HEK293T (cell line): ENCODE measurements around the gene ATP5IF1.

ENCODE experiments used
- CTBP1 ChIP-seq: fragments of 450-650 bp; IDR thresholded peaks from 2 replicates; pipeline ENCODE4 v1.6.1; 2016; ENCODE audit warnings: borderline replicate concordance
- FOXK2 ChIP-seq: fragments of 450-650 bp; IDR thresholded peaks from 2 replicates; pipeline ENCODE4 v1.6.1; 2016; ENCODE audit warnings: mild to moderate bottlenecking
- FOXM1 ChIP-seq: fragments of 450-650 bp; IDR thresholded peaks from 2 replicates; pipeline ENCODE4 v1.6.1; 2017; ENCODE audit warnings: mild to moderate bottlenecking, borderline replicate concordance
- L3MBTL2 ChIP-seq: fragments of 450-650 bp; conservative IDR thresholded peaks from 2 replicates; pipeline ENCODE4 v1.6.1; 2016; ENCODE audit warnings: mild to moderate bottlenecking
- LEF1 ChIP-seq: fragments of 450-650 bp; IDR thresholded peaks from 2 replicates; pipeline ENCODE4 v1.6.1; 2017; ENCODE audit warnings: mild to moderate bottlenecking, borderline replicate concordance
- NFRKB ChIP-seq: fragments of 450-650 bp; IDR thresholded peaks from 2 replicates; pipeline ENCODE4 v1.6.1; 2016; ENCODE audit warnings: mild to moderate bottlenecking, moderate library complexity
- SP1 ChIP-seq: fragments of 450-650 bp; IDR thresholded peaks from 2 replicates; pipeline ENCODE4 v1.6.1; 2017
- SUZ12 ChIP-seq: fragments of 450-650 bp; IDR thresholded peaks from 2 replicates; pipeline ENCODE4 v1.6.1; 2016; ENCODE audit warnings: mild to moderate bottlenecking
- TARDBP ChIP-seq: fragments of 450-650 bp; IDR thresholded peaks from 2 replicates; pipeline ENCODE4 v1.6.1; 2016

GRCh38 chr1:28229996-28230395 is 5.9 kb upstream of the ATP5IF1 start:
- TF ChIP-seq FOXK2: no peak
- TF ChIP-seq TARDBP: no peak
- no peak for TF ChIP-seq CTBP1
- TF ChIP-seq FOXM1: no peak
- no peak for TF ChIP-seq NFRKB
- no peak for TF ChIP-seq SUZ12
- no peak for TF ChIP-seq SP1
- TF ChIP-seq L3MBTL2: no peak
- no peak for TF ChIP-seq LEF1
